D721Med (cell line): ENCODE results near the gene GEMIN5.

Source experiments
- DNase-seq: peaks from one replicate; pipeline ENCODE4 v3.0.0; 2011; ENCODE audit warnings: low spot score; ENCODE audit not compliant: insufficient read length
- FAIRE-seq: peaks from 2 replicates; lab custom pipeline; 2011; peaks lifted over from hg19 to GRCh38; lab: Jason Lieb, UNC
- TF ChIP-seq, protein P1 (sequence below): IDR thresholded peaks from 2 replicates; pipeline ENCODE4 v1.5.1; 2012; ENCODE audit warnings: mild to moderate bottlenecking, control low read depth; ENCODE audit not compliant: insufficient read depth; ENCODE audit errors: missing control alignments

Gene GEMIN5

DNA sequence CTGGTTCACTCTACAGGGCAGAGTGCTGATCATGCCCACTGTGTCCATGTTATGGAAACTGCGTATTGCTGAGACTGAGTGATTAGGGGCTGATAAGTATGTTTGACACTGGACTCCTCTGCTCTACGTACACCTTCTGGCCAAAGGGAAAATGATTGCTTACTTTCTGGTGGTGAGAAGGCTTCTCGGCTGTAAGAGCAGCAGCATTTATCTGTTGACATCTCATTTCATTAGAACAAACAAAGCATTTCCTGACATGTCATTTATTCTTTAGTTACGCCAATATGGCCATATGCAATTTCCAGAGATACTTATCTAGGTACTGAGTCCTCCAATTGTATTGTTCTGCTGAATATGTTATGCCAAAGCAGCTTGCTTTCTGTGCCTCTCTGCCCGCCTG lies 93.2 kb downstream of the GEMIN5 start:
- TF ChIP-seq, protein P1, sequence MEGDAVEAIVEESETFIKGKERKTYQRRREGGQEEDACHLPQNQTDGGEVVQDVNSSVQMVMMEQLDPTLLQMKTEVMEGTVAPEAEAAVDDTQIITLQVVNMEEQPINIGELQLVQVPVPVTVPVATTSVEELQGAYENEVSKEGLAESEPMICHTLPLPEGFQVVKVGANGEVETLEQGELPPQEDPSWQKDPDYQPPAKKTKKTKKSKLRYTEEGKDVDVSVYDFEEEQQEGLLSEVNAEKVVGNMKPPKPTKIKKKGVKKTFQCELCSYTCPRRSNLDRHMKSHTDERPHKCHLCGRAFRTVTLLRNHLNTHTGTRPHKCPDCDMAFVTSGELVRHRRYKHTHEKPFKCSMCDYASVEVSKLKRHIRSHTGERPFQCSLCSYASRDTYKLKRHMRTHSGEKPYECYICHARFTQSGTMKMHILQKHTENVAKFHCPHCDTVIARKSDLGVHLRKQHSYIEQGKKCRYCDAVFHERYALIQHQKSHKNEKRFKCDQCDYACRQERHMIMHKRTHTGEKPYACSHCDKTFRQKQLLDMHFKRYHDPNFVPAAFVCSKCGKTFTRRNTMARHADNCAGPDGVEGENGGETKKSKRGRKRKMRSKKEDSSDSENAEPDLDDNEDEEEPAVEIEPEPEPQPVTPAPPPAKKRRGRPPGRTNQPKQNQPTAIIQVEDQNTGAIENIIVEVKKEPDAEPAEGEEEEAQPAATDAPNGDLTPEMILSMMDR, result no peak
- DNase-seq (no peak), FAIRE-seq (no peak)

DNA sequence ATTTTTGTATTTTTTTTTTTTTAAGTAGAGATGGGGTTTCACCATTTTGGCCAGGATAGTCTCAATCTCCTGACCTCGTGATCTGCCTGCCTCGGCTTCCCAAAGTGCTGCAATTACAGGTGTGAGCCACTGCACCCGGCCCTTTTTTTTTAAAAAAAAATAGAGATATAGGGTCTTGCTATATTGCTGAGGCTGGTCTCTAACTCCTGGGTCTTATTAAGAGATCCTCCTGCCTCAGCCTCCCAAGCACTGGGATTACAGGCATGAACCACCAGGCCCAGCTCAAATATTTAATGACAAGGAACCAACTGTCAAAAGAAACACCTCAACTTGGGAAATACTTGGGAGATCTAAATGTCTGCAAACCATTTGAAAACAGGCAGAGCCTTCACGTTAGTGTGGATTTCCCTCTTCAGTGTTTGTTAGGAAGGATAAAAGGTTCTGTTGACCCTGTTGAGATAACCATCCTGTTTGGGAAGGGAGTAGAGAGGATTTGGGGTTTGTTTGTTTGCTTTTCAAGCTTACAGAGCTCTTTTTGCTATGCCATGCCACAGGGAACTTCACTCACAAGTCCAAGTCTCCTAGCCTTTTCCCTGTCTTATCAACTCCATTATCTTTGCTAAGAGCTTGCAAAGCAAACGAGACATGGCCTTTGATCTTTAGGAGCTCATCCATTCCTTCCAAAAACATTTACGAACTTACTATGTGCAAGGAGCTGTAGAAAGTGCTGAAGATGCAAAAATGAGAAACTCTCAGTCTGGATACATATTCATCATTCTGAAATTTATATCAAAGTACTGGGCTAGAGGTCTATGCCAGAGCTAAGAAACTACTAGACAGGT lies 95.1 kb downstream of the GEMIN5 start:
- DNase-seq (no peak), FAIRE-seq (no peak)
- TF ChIP-seq, protein P1, result no peak

DNA sequence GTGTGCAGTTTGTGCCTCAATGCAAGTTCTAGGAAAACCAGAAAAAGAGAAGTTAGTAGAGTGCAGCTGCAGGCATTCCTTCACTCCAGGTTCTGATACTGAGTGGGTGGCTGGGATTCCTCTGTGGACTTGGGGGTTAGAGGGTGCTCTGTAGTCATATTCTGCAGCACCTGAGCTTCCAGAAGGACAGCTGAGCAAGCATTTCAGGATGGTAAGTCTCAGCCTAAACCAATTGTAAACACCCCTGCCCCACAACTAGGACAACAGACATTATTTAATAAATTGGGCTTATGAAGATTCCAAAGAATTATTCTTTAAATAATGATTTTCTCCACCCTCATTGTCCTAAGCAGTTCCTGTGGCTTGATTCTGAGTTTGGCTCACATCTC lies 96.7 kb downstream of the GEMIN5 start:
- FAIRE-seq (no peak), DNase-seq (no peak)
- TF ChIP-seq, protein P1, result no peak

DNA sequence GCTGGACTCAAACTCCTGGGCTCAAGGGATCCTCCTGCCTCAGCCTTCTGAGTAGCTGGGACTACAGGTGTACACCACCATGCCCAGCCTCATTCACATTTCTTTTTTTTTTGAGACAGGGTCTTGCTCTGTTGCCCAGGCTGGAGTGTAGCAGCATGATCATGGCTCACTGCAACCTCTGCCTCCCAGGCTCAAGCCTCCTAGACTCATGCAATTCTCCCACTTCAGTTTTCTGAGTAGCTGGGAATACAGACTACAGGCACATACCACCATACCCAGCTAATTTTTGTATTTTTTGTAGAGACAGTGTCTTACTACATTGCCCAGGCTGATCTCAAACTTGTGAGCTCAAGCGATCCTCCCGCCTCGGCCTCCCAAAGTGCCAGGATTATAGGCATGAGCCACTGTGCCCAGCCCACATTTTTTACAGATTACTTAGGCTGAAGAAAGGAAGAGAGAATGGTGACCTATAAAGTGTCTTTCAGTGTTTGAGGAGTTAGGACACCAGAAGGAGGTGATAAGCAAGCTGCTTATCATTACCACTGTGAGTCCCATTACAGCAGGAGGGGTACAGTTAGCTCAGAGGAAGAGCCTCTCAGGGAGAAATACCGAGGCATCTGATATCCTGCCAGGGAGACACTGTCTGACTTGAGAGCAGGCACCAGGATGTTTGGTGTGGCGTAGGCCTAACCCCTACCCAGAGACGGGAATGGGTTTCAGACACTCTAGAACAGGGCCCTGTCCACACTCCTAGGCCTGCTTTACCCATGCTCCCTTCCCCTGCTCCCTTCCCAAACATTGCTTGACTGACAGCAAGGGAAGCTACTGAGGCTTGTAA lies 97.4 kb downstream of the GEMIN5 start:
- FAIRE-seq, result no peak
- no peak for DNase-seq
- TF ChIP-seq, protein P1, result no peak
